Esophagus muscularis mucosa (tissue), 4 donors: ENCODE data around the gene HSPB3. TPM values are rescaled to one million over a fixed set of nuclear protein-coding genes. Genes with fewer than 3 reads are reported as not detected.
A peak's percentile ranks its signal among the peaks of the same experiment; 100 is the strongest.
"Not testable (repeated sequence)": the region's sequence is repeated elsewhere in the genome, so short reads cannot be mapped to it uniquely, and the experiment has no call there.

ENCODE experiments used
- DNase-seq: peaks from one replicate; pipeline ENCODE4 v3.0.0-alpha.2; 2017; ENCODE audit errors: extremely low spot score
- H3K27ac ChIP-seq, 4 donors: fragments of 200-600 bp; sonication (generic); replicated peaks in 1 of 4; 1 replicate in 3 of 4; 2 replicates in 1 of 4; pipeline ENCODE4 v1.5.1; 2016 to 2019; ENCODE audit warnings: mild to moderate bottlenecking in 1 of 4
- H3K27me3 ChIP-seq, 4 donors: fragments of 200-600 bp; sonication (generic); one replicate each; pipeline versions ENCODE4 v1.5.1 to v1.6.0; 2016 to 2019
- H3K36me3 ChIP-seq, 4 donors: fragments of 200-600 bp; sonication (generic); one replicate each; pipeline ENCODE4 v1.5.1; 2016 to 2019
- H3K4me1 ChIP-seq, 4 donors: fragments of 200-600 bp; sonication (generic); one replicate each; pipeline ENCODE4 v1.5.1; 2016 to 2019
- H3K4me3 ChIP-seq, 4 donors: fragments of 200-600 bp; sonication (generic); 1 replicate in 2 of 4; 2 replicates in 2 of 4; pipeline ENCODE4 v1.5.1; 2016 to 2019; ENCODE audit warnings: mild to moderate bottlenecking in 4 of 4, moderate library complexity in 1 of 4
- H3K9me3 ChIP-seq, 4 donors: fragments of 200-600 bp; sonication (generic); 1 replicate in 3 of 4; 2 replicates in 1 of 4; pipeline ENCODE4 v1.5.1; 2016 to 2019
- CTCF ChIP-seq, 3 experiments: fragments of 200-600 bp in 2 of 3; fragments of 450-650 bp in 1 of 3; sonication (generic) in 2 of 3; IDR thresholded peaks; one replicate each; pipeline ENCODE4 v1.5.1; 2017 to 2019; ENCODE audit warnings: antibody characterized with exemption in 3 of 3, mild to moderate bottlenecking in 2 of 3, moderate library complexity in 1 of 3
- EP300 ChIP-seq: sonication (generic); formaldehyde crosslinking; IDR thresholded peaks from one replicate; pipeline ENCODE4 v1.6.1; 2017; ENCODE audit warnings: antibody characterized with exemption
- POLR2A ChIP-seq: fragments of 450-650 bp; IDR thresholded peaks from one replicate; pipeline ENCODE4 v1.6.1; 2017; ENCODE audit warnings: antibody characterized with exemption, moderate library complexity, mild to moderate bottlenecking, low read depth
- POLR2AphosphoS5 ChIP-seq, 2 donors: sonication (generic); formaldehyde crosslinking; IDR thresholded peaks; one replicate each; pipeline ENCODE4 v1.6.1; 2017; ENCODE audit warnings: antibody characterized with exemption in 2 of 2
- WGBS: methylation state at CpG from one replicate; pipeline ENCODE4 v1.1.5; 2018; 5-methylcytosine and 5-hydroxymethylcytosine counted together
- intact Hi-C: fragments of 100-400 bp; cut with DNase I; formaldehyde crosslinking; loops from one replicate; pipeline ENCODE4 v1.15.1; 2023
- total RNA-seq, 4 donors: library from RNA; depleted of rRNA; stranded (reverse); fragments of >200 nt; gene quantifications; one replicate each; pipeline versions ENCODE4 v1.1.0 to v1.2.1, GENCODE V29; 2016

The HSPB3 gene
- total RNA-seq, 4 donors from 2014 or later, result 19.1 to 115 (median 51.0) TPM

- DNase-seq, result no peak
- TF ChIP-seq POLR2A (no peak), POLR2AphosphoS5 (IDR thresholded peaks at IDR 0.05) (no peak), EP300 (no peak), CTCF (IDR thresholded peaks at IDR 0.05) (no peak)
- Histone ChIP-seq H3K27me3 (no peaks in the 10 kb centered on the region), H3K36me3 (no peaks in the 10 kb centered on the region), H3K4me1 (no peaks in the 10 kb centered on the region), H3K27ac (no peak overlapping the region), H3K9me3 (no peaks in the 10 kb centered on the region), H3K4me3 (no peak overlapping the region)
- intact Hi-C loops, result no loop called here
Measured at GRCh38 chr5:54480296-54480695, 24.8 kb downstream of the HSPB3 start.

- intact Hi-C loops, result no loop called here
- H3K9me3 ChIP-seq, result no peaks in the 10 kb centered on the region
- H3K27ac ChIP-seq, result no peak overlapping the region
- peaks cover 0 to 4% (median 0%) of the 10 kb centered on the region in 4 donors for H3K4me1 ChIP-seq
- no peaks in the 10 kb centered on the region for H3K27me3 ChIP-seq
- TF ChIP-seq POLR2AphosphoS5 (IDR thresholded peaks at IDR 0.05) (no peak), CTCF (IDR thresholded peaks at IDR 0.05) (no peak), POLR2A (no peak), EP300 (no peak)
- no peak overlapping the region for H3K4me3 ChIP-seq
- H3K36me3 ChIP-seq, result no peaks in the 10 kb centered on the region
- peak; percentile 55 for DNase-seq
- WGBS, result 91% methylated on average over 5 of the region's 5 CpGs
Measured at GRCh38 chr5:54484219-54484894, 28.9 kb downstream of the HSPB3 start.

- H3K27ac ChIP-seq, H3K9me3 ChIP-seq, DNase-seq, H3K4me1 ChIP-seq, H3K27me3 ChIP-seq, H3K36me3 ChIP-seq, H3K4me3 ChIP-seq: not testable (repeated sequence)
- intact Hi-C loops, result loop anchor here (5.0 kb wide), 2 partner anchors 43 to 243 kb away; no protein-coding TSS in a partner anchor
Measured at GRCh38 chr5:54485659-54486058, 30.2 kb downstream of the HSPB3 start.

GRCh38 chr5:54489648-54489979 lies 34.1 kb downstream of the HSPB3 start:
- H3K36me3 ChIP-seq, H3K4me3 ChIP-seq, H3K27me3 ChIP-seq, H3K27ac ChIP-seq, H3K9me3 ChIP-seq, H3K4me1 ChIP-seq, DNase-seq: not testable (repeated sequence)
- 50% methylated on average over 2 of the region's 2 CpGs for WGBS
- intact Hi-C loops, result loop anchor here (5.0 kb wide), 2 partner anchors 47 to 247 kb away; no protein-coding TSS in a partner anchor

GRCh38 chr5:54491326-54491725 lies 35.8 kb downstream of the HSPB3 start:
- no peaks in the 10 kb centered on the region for H3K36me3 ChIP-seq
- WGBS, result 86% methylated on average over 1 of the region's 1 CpG
- H3K4me3 ChIP-seq, result no peak overlapping the region
- DNase-seq, result no peak
- intact Hi-C loops, result loop anchor here (5.0 kb wide), 1 partner anchor 239 kb away; no protein-coding TSS in a partner anchor
- H3K27me3 ChIP-seq, result no peaks in the 10 kb centered on the region
- no peak overlapping the region for H3K27ac ChIP-seq
- peaks cover 0 to 9% (median 7%) of the 10 kb centered on the region in 4 donors for H3K4me1 ChIP-seq
- H3K9me3 ChIP-seq, result no peaks in the 10 kb centered on the region
- TF ChIP-seq POLR2A (no peak), POLR2AphosphoS5 (IDR thresholded peaks at IDR 0.05) (no peak)

GRCh38 chr5:54492178-54492577 lies 36.7 kb downstream of the HSPB3 start:
- Histone ChIP-seq H3K27me3 (no peaks in the 10 kb centered on the region), H3K9me3 (no peaks in the 10 kb centered on the region), H3K4me3 (no peak overlapping the region), H3K27ac (no peak overlapping the region), H3K4me1 (peaks cover 0 to 9% (median 7%) of the 10 kb centered on the region in 4 donors), H3K36me3 (no peaks in the 10 kb centered on the region)
- no peak for TF ChIP-seq POLR2AphosphoS5 (IDR thresholded peaks at IDR 0.05)
- no peak for TF ChIP-seq EP300
- no peak for DNase-seq
- intact Hi-C loops, result loop anchor here (5.0 kb wide), 1 partner anchor 240 kb away; no protein-coding TSS in a partner anchor
- WGBS, result 12% methylated on average over 2 of the region's 2 CpGs

- H3K4me3 ChIP-seq, result no peak overlapping the region
- H3K27me3 ChIP-seq, result no peaks in the 10 kb centered on the region
- no peak for TF ChIP-seq EP300
- TF ChIP-seq POLR2A, result no peak
- no peak for TF ChIP-seq CTCF (IDR thresholded peaks at IDR 0.05)
- TF ChIP-seq POLR2AphosphoS5 (IDR thresholded peaks at IDR 0.05), result no peak
- H3K27ac ChIP-seq, result no peak overlapping the region
- intact Hi-C loops, result no loop called here
- no peak for DNase-seq
- peaks cover 0 to 9% (median 6%) of the 10 kb centered on the region in 4 donors for H3K4me1 ChIP-seq
- H3K36me3 ChIP-seq, result no peaks in the 10 kb centered on the region
- no peaks in the 10 kb centered on the region for H3K9me3 ChIP-seq
Measured at GRCh38 chr5:54495027-54495426, 39.5 kb downstream of the HSPB3 start.
